ENCODE measurements around the gene IGFL2. TPM values are rescaled to one million over a fixed set of nuclear protein-coding genes. Genes with fewer than 3 reads are reported as not detected.

IGFL2 gene
- total and polyA plus RNA-seq, 2 experiments from 2014 or later: not detected

DNA sequence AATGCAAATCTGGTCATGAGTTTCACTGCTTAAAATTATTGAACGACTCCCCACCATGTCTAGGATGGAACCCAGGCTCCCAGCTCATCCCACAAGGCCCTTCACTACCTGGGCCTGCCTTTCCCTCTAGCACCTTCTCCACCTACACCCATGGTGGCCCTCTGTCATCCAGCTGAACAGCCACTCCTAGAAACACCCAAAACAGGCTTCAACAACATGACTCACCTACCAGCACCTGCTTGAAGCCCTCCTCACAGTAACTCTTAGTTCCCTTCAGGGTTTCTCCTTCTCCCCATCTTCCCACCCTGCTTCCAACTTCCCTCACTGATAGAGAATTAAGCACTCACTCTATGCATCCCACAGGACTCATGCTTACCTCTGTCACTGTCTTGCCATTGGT lies 6.6 kb upstream of the IGFL2 start:
- no peaks in the 10 kb centered on the region for H3K9me3 ChIP-seq (ENCODE audit: low read depth)
- H3K4me1 ChIP-seq (ENCODE audit: insufficient read depth): no peaks in the 10 kb centered on the region
- H3F3A ChIP-seq (ENCODE audit: insufficient read depth): no peaks in the 10 kb centered on the region
- TF ChIP-seq EZH2phosphoT487 (IDR thresholded peaks at IDR 0.05; ENCODE audit: insufficient read depth, low read depth) (no peak), EZH2 (IDR thresholded peaks at IDR 0.05; ENCODE audit: insufficient read depth, poor library complexity, severe bottlenecking) (no peak)
- no peak overlapping the region for H2AFZ ChIP-seq
- no peak overlapping the region for H3K4me2 ChIP-seq (ENCODE audit: unreplicated experiment)
- no peaks in the 10 kb centered on the region for H4K20me1 ChIP-seq (ENCODE audit: insufficient read depth)
- H3K27ac ChIP-seq: no peak overlapping the region
- in situ Hi-C loops (cut with MboI): no loop called here
- DNase-seq: no peak
- no peak overlapping the region for H3K4me3 ChIP-seq
- no peaks in the 10 kb centered on the region for H3K9me2 ChIP-seq (ENCODE audit: insufficient read depth)
- H3K27me3 ChIP-seq (replicated peaks; ENCODE audit: insufficient read depth): peaks cover 10% of the 10 kb centered on the region; the same call in 1 of the 2 replicates
- 13 to 36% methylated on average over 1 of the region's 1 CpG for WGBS, 2 experiments (ENCODE audit: low coverage in 1 of 2, low lambda C conversion rate in 2 of 2, missing lambda C conversion rate in 2 of 2)
- no peak overlapping the region for H3K9ac ChIP-seq
- H3K79me2 ChIP-seq (ENCODE audit: insufficient read depth): no peaks in the 10 kb centered on the region
- H3K36me3 ChIP-seq (ENCODE audit: low read depth): no peaks in the 10 kb centered on the region

DNA sequence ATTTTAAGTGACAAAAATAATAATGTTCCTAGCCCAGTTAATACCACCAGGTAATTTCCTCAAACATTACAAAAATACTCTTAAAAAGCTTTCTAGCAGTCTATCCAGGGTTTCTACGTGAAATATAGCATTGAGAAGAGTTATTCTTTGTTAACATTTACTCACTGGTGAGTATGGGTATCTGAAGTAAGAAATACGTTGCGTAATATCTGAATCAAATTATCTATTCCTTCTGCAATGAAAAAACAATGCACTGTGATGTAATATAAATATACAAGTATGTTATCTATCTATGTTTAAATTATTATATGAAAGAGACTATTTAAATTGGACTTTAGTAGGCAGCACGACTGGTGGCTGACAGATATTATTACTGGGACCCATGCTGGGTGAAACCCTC lies 5.7 kb upstream of the IGFL2 start:
- Histone ChIP-seq H3K36me3 (ENCODE audit: low read depth) (no peaks in the 10 kb centered on the region), H3K27me3 (replicated peaks; ENCODE audit: insufficient read depth) (peaks cover 18% of the 10 kb centered on the region; the same call in 1 of the 2 replicates), H3K27ac (no peak overlapping the region), H3K79me2 (ENCODE audit: insufficient read depth) (no peaks in the 10 kb centered on the region), H3K4me1 (ENCODE audit: insufficient read depth) (no peaks in the 10 kb centered on the region), H3K4me2 (ENCODE audit: unreplicated experiment) (no peak overlapping the region), H2AFZ (no peak overlapping the region), H4K20me1 (ENCODE audit: insufficient read depth) (no peaks in the 10 kb centered on the region), H3K4me3 (no peak overlapping the region), H3K9ac (no peak overlapping the region), H3K9me2 (ENCODE audit: insufficient read depth) (no peaks in the 10 kb centered on the region), H3K9me3 (ENCODE audit: low read depth) (no peaks in the 10 kb centered on the region), H3F3A (ENCODE audit: insufficient read depth) (no peaks in the 10 kb centered on the region)
- no peak for DNase-seq
- in situ Hi-C loops (cut with MboI): no loop called here
- 41 to 45% methylated on average over 4 of the region's 4 CpGs for WGBS, 2 experiments (ENCODE audit: low coverage in 1 of 2, low lambda C conversion rate in 2 of 2, missing lambda C conversion rate in 2 of 2)
- TF ChIP-seq EZH2 (IDR thresholded peaks at IDR 0.05; ENCODE audit: insufficient read depth, poor library complexity, severe bottlenecking) (no peak), EZH2phosphoT487 (IDR thresholded peaks at IDR 0.05; ENCODE audit: insufficient read depth, low read depth) (no peak)

- Histone ChIP-seq H3K4me3 (no peak overlapping the region), H3K9ac (no peak overlapping the region), H3K9me3 (ENCODE audit: low read depth) (no peaks in the 10 kb centered on the region), H3K27ac (no peak overlapping the region), H3K27me3 (replicated peaks; ENCODE audit: insufficient read depth) (peaks cover 35% of the 10 kb centered on the region), H3K4me2 (ENCODE audit: unreplicated experiment) (no peak overlapping the region), H3K4me1 (ENCODE audit: insufficient read depth) (no peaks in the 10 kb centered on the region), H2AFZ (no peak overlapping the region), H3K9me2 (ENCODE audit: insufficient read depth) (no peaks in the 10 kb centered on the region), H4K20me1 (ENCODE audit: insufficient read depth) (no peaks in the 10 kb centered on the region), H3K79me2 (ENCODE audit: insufficient read depth) (no peaks in the 10 kb centered on the region), H3F3A (ENCODE audit: insufficient read depth) (no peaks in the 10 kb centered on the region), H3K36me3 (ENCODE audit: low read depth) (no peaks in the 10 kb centered on the region)
- TF ChIP-seq EZH2phosphoT487 (IDR thresholded peaks at IDR 0.05; ENCODE audit: insufficient read depth, low read depth): no peak
- no peak for TF ChIP-seq EZH2 (IDR thresholded peaks at IDR 0.05; ENCODE audit: insufficient read depth, poor library complexity, severe bottlenecking)
- WGBS, 2 experiments (ENCODE audit: low coverage in 1 of 2, low lambda C conversion rate in 2 of 2, missing lambda C conversion rate in 2 of 2): 51 to 54% methylated on average over 3 of the region's 3 CpGs
- in situ Hi-C loops (cut with MboI): no loop called here
- no peak for DNase-seq
Measured at GRCh38 chr19:46144756-46145155, 3.3 kb upstream of the IGFL2 start.

- 42 to 45% methylated on average over 8 of the region's 8 CpGs for WGBS, 2 experiments (ENCODE audit: low coverage in 1 of 2, low lambda C conversion rate in 2 of 2, missing lambda C conversion rate in 2 of 2)
Measured at GRCh38 chr19:46147166-46147740, 785 bp upstream of the IGFL2 start.

GRCh38 chr19:46150606-46151005 lies 2.6 kb downstream of the IGFL2 start:
- no peaks in the 10 kb centered on the region for H3K9me3 ChIP-seq (ENCODE audit: low read depth)
- no peak for DNase-seq
- H3K4me3 ChIP-seq: no peak overlapping the region
- in situ Hi-C loops (cut with MboI): no loop called here
- 67 to 80% methylated on average over 5 of the region's 5 CpGs for WGBS, 2 experiments (ENCODE audit: low coverage in 1 of 2, low lambda C conversion rate in 2 of 2, missing lambda C conversion rate in 2 of 2)
- no peak overlapping the region for H3K9ac ChIP-seq
- H4K20me1 ChIP-seq (ENCODE audit: insufficient read depth): no peaks in the 10 kb centered on the region
- H3K27ac ChIP-seq: no peak overlapping the region
- H3K4me2 ChIP-seq (ENCODE audit: unreplicated experiment): no peak overlapping the region
- no peaks in the 10 kb centered on the region for H3K4me1 ChIP-seq (ENCODE audit: insufficient read depth)
- no peaks in the 10 kb centered on the region for H3K36me3 ChIP-seq (ENCODE audit: low read depth)
- H2AFZ ChIP-seq: no peak overlapping the region
- H3K27me3 ChIP-seq (replicated peaks; ENCODE audit: insufficient read depth): peaks cover 65% of the 10 kb centered on the region
- TF ChIP-seq EZH2phosphoT487 (IDR thresholded peaks at IDR 0.05; ENCODE audit: insufficient read depth, low read depth): no peak
- H3K9me2 ChIP-seq (ENCODE audit: insufficient read depth): no peaks in the 10 kb centered on the region
- no peaks in the 10 kb centered on the region for H3K79me2 ChIP-seq (ENCODE audit: insufficient read depth)
- no peaks in the 10 kb centered on the region for H3F3A ChIP-seq (ENCODE audit: insufficient read depth)

More at GRCh38 chr19:46147166-46147740, 785 bp upstream of the IGFL2 start:
- H3K9ac ChIP-seq: no peak overlapping the region
- H3K36me3 ChIP-seq (ENCODE audit: low read depth): no peaks in the 10 kb centered on the region
- H3K4me3 ChIP-seq: no peak overlapping the region
- in situ Hi-C loops (cut with MboI): no loop called here
- H4K20me1 ChIP-seq (ENCODE audit: insufficient read depth): no peaks in the 10 kb centered on the region
- H3K9me2 ChIP-seq (ENCODE audit: insufficient read depth): no peaks in the 10 kb centered on the region
- H3K79me2 ChIP-seq (ENCODE audit: insufficient read depth): no peaks in the 10 kb centered on the region
- no peaks in the 10 kb centered on the region for H3K9me3 ChIP-seq (ENCODE audit: low read depth)
- no peak overlapping the region for H3K27ac ChIP-seq
- H3F3A ChIP-seq (ENCODE audit: insufficient read depth): no peaks in the 10 kb centered on the region
- no peak overlapping the region for H3K4me2 ChIP-seq (ENCODE audit: unreplicated experiment)
- no peak for TF ChIP-seq EZH2phosphoT487 (IDR thresholded peaks at IDR 0.05; ENCODE audit: insufficient read depth, low read depth)
- H3K4me1 ChIP-seq (ENCODE audit: insufficient read depth): no peaks in the 10 kb centered on the region
- no peak overlapping the region for H2AFZ ChIP-seq
- peaks cover 52% of the 10 kb centered on the region for H3K27me3 ChIP-seq (replicated peaks; ENCODE audit: insufficient read depth)
- no peak for DNase-seq
